NCI-H460 (cell line): ENCODE measurements around the gene CCR5AS.

Experiments
- DNase-seq: peaks from one replicate; pipeline ENCODE4 v3.0.0-alpha.2; 2016; ENCODE audit warnings: low read depth; ENCODE audit errors: extremely low read depth

Gene CCR5AS

GRCh38 chr3:46383211-46383950 is 23.5 kb downstream of the CCR5AS start:
- no peak for DNase-seq

GRCh38 chr3:46381625-46382024 is 25.2 kb downstream of the CCR5AS start:
- DNase-seq, result no peak

GRCh38 chr3:46380471-46381221 is 26.2 kb downstream of the CCR5AS start:
- no peak for DNase-seq

- DNase-seq, result peak; percentile 40
These were observed 28.4 kb downstream of the CCR5AS start for GRCh38 chr3:46378426-46378942.

GRCh38 chr3:46375814-46376213 is 31.1 kb downstream of the CCR5AS start:
- DNase-seq, result no peak

- DNase-seq, result no peak
These were observed 31.6 kb downstream of the CCR5AS start for GRCh38 chr3:46375218-46375617.

GRCh38 chr3:46374755-46375154 is 32.1 kb downstream of the CCR5AS start:
- no peak for DNase-seq

GRCh38 chr3:46372492-46373359 is 34.1 kb downstream of the CCR5AS start:
- DNase-seq, result peak; percentile 7

GRCh38 chr3:46371519-46372340 is 35.1 kb downstream of the CCR5AS start:
- no peak for DNase-seq

- no peak for DNase-seq
These were observed 35.9 kb downstream of the CCR5AS start, which contains the start of gene CCR5 for GRCh38 chr3:46370839-46371518. CCR5 (plus strand) TSS chr3:46370946; CDS start chr3:46372903, 1,957 bp downstream.

- no peak for DNase-seq
These were observed 37.2 kb downstream of the CCR5AS start for GRCh38 chr3:46369675-46370132.

GRCh38 chr3:46369151-46369550 is 37.7 kb downstream of the CCR5AS start:
- no peak for DNase-seq

GRCh38 chr3:46368569-46368968 is 38.3 kb downstream of the CCR5AS start:
- DNase-seq, result peak; percentile 55

- DNase-seq, result no peak
These were observed 39.1 kb downstream of the CCR5AS start for GRCh38 chr3:46367811-46368210.

GRCh38 chr3:46365737-46366524 is 40.9 kb downstream of the CCR5AS start:
- no peak for DNase-seq

GRCh38 chr3:46365041-46365440 is 41.8 kb downstream of the CCR5AS start:
- DNase-seq, result no peak

GRCh38 chr3:46361408-46362283 is 45.2 kb downstream of the CCR5AS start:
- DNase-seq, result peak; percentile 37
